ENCODE data around the gene ACVR2A.

Gene ACVR2A

DNA sequence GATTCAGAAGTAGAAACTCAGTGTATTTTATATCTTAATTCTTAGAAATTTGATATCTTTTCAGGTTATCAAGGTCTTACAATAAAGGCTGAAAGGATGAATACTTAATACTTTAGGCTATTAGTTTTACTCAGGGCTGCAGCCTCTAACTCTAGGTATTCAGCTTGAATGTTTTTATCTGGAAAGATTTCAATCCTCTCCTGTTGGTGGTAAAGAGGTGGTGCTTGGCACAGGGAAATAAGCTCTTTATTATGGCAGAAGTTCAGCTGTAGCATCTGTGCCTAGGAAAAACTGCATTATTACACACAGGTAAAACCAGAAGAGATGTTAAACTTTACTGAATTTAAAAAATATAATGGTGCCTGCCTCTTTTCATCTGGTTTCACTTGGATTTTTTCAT, 11.1 kb downstream of the ACVR2A start:
- no peak for DNase-seq

DNA sequence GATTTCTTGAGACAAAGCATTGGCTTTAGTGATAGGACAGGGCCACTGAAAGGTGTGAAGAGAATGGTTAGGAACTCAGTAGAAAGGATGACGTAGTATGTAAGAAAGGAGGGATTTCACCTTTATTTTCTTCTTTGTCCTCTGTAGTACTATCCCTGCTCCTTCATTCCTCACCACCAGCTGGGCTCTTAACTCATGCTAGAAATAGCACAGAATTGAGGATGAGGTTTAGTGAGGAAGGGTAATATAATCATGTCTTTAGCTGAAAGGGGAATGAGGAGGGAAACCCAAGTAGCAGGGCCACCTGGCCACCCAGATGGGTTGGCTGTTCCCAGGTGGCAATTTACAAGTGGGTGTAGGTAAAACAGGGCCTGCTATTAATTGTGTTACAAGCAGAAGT, 15.2 kb downstream of the ACVR2A start:
- DNase-seq = no peak

DNA sequence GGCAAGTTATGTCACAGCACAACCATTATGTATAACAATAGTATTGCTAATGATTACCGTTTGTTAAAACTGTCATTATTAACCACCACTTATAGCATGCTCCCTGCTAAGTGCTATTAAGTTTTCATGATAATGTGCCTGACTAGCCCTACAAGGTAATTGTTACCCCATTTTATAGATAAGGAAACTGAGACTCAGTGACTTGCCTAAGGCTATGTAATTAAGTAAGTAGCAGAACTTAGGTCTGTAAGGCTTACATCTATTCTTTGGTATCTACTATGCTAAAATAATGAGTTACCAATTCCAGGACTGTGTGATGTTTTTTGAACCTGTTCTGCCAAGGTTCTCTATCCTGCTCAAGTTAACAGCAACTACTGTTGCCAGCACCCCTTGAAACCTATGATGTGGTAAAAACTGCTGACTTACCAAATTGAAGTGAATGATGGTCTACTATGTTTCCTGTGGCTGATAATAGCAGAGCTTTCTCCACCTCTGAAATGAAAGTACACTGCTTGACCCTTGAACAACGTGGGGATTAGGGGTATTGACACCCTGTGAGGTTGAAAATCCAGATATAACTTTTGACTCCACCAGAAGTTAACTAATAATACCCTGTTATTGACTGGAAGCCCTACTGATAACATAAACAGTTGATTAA, 18.2 kb downstream of the ACVR2A start:
- DNase-seq = no peak

DNA sequence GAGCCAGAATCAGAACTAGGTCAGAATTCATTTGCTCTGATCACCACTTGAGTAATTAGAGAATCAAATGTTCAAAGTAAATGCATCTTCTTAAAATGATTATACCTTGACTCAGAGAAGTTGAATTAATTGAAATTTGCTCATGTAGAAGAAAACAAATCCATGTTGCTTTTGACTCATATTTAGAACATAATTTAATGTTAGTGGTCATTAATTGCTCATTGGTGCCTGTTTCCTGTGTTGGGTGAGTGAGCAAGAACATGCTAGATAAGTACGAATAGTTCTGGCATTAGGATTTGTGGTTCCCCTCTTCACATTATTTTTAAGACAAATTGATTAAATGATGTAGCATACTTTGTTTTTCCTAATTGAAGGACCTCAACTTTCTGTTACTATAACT, 19.0 kb downstream of the ACVR2A start:
- no peak for DNase-seq

DNA sequence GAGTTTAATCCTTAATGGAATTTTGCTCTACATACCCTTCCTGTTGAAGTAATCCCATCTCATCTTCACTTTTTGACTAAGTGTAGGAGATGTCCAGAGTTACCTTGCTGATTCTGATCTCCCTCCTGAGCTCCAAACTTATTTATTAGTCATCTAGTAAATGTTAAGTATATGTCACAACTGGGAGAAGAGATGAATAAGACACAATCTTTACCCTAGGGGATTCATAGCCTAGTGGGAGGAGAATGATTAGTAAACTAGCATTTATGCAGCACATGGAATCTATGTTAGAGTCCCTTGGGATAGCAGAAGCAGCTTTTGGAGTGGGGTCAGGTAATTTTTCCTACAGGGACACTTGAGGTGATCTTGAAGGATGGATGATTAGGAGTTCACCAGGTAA, 20.7 kb downstream of the ACVR2A start:
- DNase-seq = no peak

DNA sequence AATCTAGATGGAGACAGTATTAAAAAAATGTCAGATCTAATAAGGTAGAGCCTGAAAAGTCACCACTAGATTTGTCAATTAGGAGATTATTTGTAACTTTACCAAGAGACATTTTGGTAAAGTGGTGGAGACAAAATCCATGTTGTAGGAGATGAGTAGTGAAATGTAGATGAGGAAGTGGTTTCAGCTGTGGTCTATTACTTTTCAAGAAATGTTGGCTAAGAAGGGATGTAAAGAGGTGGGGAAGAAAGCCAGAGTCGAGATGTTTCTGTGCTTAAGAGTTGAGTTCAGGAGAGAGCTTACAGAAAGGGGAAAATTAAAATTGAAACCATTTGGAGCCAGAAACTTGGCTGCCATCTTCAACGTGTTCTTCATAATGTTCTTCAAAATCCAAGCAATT, 22.2 kb downstream of the ACVR2A start:
- no peak for DNase-seq

DNA sequence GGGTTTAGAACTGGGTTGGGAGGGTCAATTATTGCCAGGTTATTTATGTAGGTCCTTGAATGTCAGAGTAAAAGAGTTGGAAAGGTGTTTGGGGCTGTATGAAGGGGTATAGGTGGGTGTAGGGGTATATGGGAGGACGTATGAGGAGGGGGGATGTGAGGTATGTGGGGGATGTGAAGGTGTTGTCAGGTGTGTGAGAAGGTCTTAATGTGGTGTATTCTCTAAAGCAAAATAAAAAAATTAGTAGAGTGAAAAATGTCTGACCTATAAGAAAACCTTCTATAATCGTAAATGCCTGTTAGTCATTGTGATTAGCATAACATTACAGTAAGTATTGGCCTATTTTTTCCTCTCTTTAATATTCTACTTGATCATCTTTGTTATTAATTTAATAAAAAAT, 25.1 kb downstream of the ACVR2A start:
- DNase-seq = no peak

DNA sequence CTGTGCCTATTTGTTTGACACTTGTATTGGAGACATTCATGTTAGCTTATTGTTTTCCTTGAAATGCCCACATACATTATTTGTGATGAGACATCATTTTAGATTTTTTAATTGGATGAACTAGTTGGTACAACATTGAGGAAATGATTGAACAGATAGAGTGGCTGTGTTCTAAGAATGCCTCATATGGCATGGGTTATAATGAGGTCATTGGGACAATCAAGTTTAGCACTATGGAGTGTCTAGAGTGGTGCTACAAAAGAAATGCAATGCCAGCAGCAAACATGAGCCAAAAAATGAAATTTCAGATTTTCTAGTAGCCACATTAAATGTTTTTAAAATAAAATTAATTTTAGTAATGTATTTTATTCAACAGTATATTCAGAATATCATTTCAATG, 28.1 kb downstream of the ACVR2A start:
- DNase-seq = no peak

DNA sequence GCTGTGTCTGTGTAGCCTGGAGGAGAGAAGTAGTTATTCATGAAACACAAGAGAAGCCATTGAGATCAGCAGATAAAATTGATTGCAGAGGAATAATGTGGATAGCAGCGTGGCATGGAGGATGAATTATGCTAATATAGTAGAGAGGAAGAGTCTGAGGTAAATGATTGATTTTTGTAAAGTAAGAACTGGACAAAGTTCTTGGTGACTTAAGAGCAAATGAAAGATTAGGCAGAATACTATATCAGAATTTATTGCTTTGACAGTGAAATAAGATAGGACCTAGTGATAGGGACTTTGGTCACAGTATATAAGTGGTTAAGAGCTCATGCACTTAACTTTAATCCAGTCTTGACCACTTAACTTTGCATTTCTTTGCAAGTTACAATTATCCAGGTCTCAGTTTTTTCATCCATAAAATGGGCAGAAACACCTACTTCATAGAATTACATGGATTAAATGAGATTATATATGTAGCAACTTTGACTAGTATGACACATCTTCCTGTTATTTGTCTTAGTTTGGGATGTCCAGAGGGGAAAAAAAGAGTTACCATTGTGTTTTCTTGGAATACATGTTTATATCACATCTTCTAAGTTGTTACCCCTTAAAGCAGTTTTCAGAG, 29.1 kb downstream of the ACVR2A start:
- no peak for DNase-seq

DNA sequence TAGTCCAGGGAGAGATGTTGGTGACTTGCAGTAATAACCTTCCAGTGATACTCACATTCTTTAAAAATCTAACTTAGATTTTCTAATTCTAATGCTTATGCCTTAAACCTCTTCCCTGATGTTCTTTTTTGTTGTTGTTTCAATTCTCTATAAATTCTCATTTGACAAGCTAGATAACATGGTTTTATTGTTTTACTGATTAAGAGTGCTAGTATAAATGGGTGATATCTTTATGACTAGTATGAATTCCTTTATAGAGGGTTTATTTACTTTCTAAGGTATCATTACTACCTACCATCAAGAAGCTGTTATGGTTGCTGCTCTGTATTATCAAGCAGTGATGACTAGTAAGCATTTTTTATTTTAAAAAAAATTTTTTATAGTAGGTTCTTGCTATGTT, 35.0 kb downstream of the ACVR2A start:
- no peak for DNase-seq

DNA sequence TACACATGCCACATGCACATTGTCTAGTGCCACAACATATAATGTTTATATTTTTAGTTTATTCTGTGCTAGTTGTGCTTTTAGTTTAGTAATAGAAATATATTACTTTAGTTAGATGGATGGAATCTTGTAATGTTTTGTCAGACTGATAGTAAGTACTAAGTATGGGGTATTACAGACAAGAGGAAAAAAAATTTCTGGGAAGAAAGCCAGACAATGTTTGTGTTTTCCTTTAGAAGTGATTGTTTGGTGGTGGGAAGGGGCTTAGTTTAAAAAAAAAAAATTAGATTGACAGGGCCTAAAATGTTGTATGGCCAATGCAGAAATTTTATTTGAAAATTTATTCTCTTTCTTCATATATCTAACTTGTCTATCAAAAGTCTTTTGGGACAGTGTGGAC, 37.8 kb downstream of the ACVR2A start:
- no peak for DNase-seq

DNA sequence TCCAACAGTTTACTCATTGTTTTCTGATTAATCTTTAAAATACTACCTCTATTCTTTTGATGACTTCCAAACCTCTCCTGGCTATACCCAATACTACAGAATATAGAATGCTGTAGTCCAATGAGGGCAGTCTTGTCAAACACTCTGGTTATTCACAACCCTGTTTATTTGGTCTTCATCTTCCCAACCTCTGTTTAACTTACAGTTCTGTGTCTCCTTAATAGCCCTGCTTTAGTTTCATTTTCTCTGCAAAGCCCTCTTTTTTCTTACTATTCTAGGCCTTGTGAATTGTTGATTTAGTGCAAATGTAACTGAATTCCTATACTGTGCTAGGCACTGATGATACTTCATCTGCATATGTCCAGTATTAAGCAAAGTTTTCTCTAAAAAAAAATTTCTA, 40.0 kb downstream of the ACVR2A start:
- no peak for DNase-seq

DNA sequence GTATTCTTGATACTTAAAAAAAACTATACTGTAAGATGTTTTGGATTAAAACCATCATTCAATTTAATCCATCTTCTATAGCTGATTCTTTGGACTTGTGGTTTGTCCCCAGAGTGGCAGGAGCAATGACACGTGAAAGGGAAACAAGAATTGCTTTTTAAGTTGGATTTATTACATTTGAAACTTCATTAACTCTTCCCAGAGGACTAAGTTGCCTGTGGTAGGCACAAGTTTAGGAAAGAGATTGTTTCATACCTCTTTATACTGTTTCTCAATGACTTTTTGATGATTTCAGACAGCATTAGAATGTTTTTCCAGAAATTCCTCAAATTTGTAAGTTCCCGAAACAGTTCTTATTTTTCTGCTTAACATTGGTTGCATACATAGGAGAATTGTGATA, 41.3 kb downstream of the ACVR2A start:
- DNase-seq = no peak

DNA sequence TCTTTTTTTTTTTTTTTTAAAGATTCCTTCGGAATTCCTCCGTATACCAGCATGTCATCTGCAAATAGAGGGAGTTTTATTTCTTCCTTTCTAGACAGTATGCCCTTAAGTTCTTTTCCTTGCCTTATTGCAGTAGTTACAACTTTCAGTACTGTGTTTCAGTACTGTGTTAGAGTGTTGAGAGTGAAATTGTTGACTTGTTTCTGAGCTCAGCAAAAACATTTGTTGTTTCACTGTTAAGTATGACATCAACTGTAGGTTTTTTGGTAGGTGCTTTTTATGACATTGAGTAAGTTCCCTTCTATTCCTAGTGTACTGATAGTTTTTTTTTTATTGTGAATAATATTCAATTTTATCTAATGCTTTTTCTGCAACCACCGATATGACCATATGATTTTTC, 43.9 kb downstream of the ACVR2A start:
- no peak for DNase-seq

DNA sequence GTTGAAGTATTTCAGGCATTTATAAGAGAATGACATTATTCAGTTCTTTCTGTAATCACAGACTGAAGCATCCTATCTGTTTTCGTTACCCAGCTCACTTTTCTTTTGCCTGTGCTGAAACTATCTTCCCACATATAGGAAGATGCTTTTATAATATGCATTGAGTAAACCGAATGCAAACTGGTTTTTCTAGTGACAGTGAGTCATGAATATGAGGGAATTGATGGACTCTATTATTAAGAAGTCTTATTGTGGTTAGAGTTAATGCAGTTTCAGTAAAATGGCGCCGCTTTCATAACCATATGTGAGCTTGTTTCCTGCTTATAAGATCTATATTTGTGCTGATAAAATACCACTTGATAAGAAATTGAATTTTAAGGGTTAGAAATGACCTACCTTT, 59.2 kb downstream of the ACVR2A start:
- DNase-seq = no peak

DNA sequence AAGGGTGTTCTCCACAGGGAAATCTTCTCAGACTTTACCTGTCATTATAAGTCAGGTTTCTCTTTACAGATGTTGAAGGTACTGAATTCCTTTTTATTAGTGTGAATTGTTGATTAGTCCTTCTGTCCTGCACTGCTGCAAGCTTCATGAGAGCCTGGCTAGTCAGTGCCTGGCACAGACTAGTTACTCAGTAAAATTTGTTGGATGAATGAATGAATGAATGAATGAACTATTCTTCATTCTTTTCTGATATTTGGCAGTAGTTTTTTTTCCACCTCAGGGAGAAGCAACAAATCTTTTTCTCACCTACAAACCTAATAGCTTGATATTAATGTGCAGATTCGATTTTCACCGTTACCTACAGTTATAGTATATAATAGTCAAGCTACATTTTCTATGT, 64.3 kb downstream of the ACVR2A start:
- DNase-seq = no peak

DNA sequence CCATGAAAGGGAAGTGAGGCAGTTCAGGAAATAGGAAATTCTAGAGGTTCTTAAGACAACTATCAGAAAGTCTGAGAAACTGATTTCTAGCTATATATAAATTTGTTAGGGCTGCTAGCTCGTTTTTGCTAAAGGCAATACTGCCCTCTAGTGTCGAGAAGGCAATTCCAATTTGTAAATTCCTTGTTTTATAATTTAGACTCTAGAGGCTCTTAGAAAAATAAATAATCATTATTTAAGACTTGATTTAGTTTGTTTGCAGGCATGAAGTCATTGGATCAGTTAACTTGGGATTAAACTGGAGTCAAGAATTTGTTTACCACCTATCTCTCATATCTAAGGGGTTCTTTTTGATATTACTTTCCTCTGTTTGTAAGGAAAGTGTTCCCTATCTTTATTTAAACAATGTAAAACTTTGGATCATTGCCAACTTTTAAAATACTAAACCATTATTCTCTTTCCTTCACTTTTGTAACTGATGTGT, 66.2 kb downstream of the ACVR2A start:
- peak; percentile 28 for DNase-seq

DNA sequence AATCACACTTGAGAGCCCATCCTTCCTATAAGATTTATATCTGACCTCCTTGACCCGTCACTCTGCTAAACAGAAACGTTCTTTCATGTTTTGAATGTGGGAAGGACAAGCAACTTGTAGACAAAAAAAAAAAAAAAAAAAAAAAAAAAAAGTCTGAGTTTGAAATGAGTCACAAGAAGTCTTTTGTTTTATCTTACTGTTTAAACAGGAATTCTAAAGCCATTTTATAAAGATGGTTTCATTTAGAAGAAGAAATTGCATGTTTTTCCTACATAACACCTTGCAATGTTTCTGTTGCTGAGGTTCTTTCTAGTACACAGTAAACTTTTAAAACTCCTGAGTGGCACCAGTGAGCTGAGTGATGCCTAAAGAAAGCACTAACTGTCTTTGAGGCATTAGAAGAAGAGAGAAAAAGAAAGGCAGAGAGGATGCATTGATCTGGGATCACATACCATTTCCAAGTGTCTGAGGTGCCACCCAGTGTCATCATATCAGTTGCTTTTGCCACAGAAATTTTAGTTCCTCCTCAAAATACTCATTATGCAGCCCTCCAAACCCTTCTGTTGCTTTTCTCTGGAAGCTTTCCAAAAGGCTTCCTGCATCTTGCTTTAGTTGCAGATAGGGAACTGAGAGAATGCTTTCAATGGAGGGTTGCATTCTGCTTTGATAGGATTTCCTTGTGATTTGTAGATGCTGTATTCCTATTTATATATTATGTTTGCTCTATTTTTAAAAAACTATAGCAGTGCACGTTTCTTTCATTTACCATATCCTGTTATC, 69.1 kb downstream of the ACVR2A start:
- no peak for DNase-seq

DNA sequence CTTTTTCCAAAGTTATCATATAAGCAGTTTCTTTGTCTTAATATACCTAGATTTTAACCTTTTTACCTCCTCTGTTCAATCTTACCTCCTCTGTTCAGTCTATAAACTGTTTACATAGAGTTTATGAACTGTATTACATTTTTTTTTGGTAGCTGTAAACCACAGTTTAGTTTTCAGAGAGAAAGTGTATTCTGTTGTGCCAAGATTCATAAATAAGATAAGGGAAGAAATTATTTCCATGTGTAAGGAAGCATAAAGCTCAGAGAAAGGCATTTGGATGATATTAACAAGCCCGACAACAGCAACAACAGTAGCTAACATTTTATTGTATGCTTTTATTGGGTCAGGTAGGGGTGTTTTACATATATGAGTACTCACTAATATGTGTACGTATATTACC, 71.2 kb downstream of the ACVR2A start:
- no peak for DNase-seq

DNA sequence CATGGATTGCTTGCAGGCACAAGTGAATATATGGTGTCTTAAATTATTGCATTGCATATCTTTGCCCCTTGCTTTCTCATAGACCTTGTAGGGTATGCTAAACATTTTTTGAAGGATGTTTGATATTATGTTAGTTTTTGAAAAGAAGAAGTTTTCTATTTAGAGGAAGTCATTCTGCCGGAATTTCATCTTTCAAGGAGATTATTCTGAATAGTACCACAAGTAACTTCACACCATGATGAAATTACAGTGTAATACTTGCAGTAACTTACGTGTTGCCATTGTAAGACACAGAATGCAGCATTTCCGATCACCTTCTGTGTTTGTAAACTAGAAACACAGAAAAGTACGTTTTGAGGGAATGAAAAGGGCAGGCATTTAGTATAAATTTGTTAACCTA, 71.9 kb downstream of the ACVR2A start:
- no peak for DNase-seq

DNA sequence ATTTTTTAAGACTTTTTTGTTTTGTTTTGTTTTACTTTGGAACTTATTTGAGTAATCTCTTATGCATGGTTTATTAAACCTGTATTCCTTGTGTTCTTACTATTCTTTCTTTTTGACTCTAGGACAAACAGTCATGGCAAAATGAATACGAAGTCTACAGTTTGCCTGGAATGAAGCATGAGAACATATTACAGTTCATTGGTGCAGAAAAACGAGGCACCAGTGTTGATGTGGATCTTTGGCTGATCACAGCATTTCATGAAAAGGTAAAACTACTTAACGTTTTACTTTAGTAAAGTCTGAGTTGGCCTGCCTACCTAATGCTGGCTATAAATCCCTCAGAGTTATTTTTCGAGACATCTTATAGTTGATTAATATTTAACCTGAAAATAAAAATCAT, 72.3 kb downstream of the ACVR2A start:
- no peak for DNase-seq

DNA sequence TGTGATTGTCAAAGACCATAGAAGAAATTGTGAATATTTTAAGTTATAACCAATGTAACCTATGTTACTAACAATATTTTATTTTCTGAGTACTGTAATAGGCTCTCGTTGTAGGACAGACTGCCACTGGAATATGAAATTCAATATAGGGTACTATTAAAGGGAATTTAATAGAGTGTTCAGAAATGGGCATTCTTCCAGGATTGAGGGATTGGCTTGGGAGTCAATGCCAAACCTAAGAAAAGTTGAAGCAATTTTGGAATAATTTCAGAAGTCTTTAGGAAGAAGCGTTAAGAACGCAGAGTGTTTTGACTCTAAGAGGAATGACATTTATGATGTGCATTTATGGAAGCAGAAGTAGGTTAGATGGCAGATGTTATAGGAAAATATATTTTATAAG, 79.0 kb downstream of the ACVR2A start:
- no peak for DNase-seq

DNA sequence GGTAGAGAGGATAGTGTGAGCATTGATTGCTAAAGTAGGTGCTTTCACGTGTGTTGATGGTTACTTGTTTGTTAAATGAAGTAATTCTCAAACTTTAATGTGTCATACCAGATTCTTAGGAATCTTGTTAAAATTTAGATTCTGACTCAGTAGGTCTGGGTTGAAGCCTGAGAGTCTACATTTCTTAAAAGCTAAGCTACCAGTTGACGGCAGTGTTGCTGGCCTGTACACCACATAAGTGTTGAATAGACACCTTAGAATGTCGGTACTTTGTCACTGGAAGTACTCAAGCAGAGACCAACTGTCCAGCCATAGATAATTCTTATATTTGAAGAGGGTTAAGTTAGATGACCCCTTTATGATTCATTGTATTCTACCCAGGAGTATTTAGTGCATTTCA, 79.8 kb downstream of the ACVR2A start:
- DNase-seq = no peak

DNA sequence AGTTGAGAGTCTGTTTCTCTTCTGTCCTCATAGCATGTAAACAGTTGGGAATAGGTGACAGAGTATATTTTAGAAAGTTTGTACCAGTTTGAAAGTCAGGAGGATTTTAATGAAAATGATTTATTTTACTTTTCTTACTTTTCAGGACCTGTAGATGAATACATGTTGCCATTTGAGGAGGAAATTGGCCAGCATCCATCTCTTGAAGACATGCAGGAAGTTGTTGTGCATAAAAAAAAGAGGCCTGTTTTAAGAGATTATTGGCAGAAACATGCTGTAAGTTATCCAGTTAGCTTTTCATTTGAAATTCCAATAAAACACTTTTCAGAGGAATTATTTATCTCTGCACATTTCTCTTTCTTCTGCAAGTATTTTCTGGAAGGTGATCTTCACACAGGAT, 81.1 kb downstream of the ACVR2A start:
- no peak for DNase-seq
